Glomerular endothelial cell (primary cell): ENCODE results near the gene FAM162A. TPM values are rescaled to one million over a fixed set of nuclear protein-coding genes. Genes with fewer than 3 reads are reported as not detected.
"Not testable (repeated sequence)": the region's sequence is repeated elsewhere in the genome, so short reads cannot be mapped to it uniquely, and the experiment has no call there.

Experiments
- DNase-seq: peaks from one replicate; pipeline ENCODE4 v3.0.0-alpha.2; 2011; ENCODE audit warnings: low read depth, low spot score; ENCODE audit errors: extremely low read depth
- total RNA-seq: library from RNA; depleted of rRNA; stranded (reverse); fragments of >200 nt; gene quantifications from 2 replicates; pipeline ENCODE4 v1.2.3, GENCODE V29; 2015

The FAM162A gene
- total RNA-seq, 1 donor from 2014 or later: 13.7 TPM

DNA sequence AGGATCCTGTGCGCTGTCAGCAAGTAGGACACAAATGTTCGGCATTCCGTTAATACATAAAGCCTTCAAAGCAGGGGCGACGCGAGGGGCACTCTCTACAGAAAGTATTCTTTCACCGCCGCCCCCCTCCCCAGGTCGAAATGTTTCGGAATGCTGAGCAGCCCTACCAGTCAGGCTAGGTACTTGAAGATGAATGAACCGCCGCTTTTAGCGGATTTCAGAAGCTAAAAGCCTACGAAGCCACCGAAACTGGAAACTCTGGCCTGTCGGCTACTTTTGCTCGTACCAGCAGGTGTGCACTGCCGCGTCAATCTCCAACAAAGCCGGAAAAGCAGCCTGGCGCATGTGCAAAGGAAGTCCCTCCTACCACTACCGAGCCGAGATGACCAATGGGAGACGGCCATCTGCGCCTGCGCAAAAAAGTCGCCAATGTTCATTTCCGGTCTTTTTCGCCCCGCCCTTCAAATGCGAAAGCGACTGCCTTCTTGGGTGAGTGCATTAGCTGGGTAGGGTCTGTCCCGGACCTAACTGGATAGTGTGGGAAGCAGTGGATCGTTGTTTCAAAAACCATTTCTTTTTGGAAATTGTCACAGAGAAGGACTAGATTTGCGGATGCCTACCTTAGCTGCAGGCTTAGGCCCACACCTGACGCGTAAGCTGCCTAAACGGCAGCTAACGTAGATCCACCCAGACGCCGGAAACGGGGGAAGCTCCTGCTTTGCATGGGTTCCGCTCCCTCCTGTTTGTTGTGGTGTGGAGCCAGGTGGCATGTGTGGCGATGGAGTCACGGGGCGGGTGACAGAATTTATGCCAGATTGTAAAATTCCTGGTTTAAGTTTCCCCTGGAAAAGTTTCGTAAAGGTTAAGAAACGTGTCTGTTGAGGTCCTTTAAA, 32.0 kb downstream of the FAM162A start, which contains the start of gene WDR5B:
Gene WDR5B (minus strand): TSS at position 301 of the 893 bp plus-strand sequence. CDS start 534 bp downstream, outside the sequence.
- DNase-seq: peak; percentile 92

DNA sequence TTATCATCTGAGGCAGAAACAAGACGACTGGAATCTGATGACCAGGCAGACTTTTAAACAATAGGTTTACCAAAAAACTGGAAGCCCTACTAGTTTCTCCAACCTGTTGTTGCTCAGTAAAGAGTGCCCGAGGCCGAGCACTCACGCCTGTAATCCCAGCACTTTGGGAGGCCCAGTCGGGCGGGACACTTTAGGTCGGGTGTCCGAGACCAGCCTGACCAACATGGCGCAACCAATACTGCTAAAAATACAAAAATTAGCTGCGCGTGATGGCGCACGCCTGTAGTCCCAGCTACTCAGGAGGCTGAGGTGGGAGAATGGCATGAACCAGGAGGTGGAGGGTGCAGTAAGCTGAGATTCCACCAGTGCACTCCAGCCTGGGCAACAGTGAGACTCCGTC, 33.0 kb downstream of the FAM162A start:
- no peak for DNase-seq

DNA sequence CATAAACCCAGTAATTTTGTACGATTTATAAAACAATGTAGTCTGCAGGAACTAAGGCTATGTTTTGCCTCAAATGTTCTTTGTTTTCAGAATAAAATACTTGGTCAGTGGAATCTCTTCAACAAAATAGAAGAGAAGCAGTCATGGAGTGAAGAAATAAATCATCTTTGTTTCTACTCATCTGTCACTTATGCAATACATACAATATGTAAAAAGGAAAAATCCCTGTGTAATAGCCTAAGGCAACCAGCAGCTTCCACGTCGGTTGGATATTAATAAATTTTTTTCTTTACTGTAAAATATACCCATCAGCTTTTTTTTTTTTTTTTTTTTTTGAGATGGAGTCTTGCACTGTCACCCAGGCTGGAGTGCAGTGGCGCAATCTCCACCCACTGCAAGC, 37.1 kb downstream of the FAM162A start:
- DNase-seq: no peak

DNA sequence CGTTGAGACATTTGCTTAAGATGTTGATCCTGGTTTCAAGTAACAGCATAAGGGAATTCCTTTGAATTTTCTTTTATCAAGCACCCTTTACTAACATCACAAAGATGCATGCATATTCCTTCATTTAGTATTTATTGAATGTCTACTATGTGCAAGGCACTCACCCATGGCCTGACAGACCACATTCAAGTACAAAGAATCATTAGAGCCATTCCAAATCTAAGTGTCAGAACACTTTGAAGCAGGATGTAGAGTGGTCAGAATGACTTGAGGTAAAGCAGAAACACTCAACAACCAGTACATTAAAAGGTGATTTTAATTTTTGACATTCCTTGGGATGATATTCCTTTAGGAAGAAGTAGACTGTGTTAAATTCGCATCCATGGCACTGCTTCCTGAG, 37.9 kb downstream of the FAM162A start:
- no peak for DNase-seq

DNA sequence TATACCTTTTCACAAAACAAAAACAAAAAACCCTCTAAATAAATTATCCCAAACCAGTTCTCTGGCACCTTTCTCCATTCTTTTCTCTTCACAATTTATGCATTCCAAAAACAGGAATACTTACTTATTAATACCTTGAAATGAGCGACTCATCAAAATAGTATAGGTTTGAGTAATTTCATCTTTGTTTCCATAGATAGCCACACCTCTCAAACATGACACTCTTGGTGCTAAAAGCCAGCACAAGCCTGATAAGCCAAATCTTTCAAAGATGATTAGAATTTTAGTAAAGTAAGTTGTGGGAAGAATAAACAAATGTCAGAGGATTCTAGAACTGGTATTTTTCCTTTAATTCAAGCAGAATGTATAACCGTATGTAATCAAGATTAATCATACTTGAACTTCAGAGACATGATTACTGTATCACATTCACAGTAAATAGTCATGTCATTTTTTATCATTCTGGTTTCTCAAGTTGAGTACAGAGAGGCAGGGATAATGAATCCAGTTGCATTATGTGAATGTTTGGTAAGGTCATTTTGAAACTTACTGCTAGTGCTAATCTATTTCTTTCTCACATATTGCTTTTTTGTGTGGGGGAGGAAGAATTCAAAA, 44.0 kb downstream of the FAM162A start:
- DNase-seq: no peak

DNA sequence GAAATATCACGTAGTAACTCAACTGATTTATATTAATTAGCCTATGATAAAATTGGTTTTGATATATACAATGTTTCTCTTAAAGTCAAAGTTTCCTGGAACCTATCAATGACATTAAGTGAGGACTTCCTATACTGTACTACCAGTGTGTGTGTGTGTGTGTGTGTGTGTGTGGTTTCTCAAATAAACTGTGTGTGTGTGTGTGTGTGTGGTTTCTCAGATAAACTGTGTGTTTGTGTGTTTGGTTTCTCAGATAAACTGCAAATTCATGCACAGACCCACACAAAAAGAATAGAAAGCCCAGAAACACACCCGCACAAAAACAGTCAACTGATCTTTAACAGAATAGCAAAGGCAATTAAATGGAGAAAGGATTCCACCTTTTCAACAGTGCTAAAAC, 46.4 kb downstream of the FAM162A start:
- no peak for DNase-seq

DNA sequence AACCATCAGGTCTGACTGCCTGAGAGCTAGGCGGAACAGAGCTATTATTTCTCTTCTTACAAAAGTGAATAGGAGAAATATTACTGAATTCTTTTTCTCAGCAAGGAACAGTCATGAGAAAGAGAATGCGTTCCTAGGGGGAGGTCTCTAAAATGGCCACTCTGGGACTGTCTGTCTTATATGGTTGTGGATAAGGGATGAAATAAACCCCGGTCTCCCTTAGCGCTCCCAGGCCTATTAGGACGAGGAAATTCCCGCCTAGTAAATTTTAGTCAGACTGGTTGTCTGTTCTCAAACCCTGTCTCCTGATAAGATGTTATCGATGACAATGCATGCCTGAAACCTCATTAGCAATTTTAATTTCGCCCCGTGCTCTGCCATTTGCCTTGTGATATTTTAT, 52.0 kb downstream of the FAM162A start:
- no peak for DNase-seq

DNA sequence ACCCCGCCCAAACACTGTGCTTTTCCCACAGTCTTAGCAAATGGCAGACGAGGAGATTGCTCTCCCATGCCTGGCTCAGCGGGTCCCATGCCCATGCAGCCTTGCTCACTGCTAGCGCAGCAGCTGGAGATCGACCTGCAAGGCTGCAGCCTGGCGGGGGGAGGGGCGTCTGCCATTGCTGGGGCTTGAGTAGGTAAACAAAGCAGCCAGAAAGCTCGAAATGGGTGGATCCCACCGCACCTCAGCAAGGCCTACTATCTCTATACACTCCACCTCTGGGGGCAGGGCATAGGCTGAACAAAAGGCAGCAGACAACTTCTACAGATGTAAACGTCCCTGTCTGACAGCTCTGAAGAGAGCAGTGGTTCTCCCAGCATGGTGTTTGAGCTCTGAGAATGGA, 59.1 kb downstream of the FAM162A start:
- no peak for DNase-seq

DNA sequence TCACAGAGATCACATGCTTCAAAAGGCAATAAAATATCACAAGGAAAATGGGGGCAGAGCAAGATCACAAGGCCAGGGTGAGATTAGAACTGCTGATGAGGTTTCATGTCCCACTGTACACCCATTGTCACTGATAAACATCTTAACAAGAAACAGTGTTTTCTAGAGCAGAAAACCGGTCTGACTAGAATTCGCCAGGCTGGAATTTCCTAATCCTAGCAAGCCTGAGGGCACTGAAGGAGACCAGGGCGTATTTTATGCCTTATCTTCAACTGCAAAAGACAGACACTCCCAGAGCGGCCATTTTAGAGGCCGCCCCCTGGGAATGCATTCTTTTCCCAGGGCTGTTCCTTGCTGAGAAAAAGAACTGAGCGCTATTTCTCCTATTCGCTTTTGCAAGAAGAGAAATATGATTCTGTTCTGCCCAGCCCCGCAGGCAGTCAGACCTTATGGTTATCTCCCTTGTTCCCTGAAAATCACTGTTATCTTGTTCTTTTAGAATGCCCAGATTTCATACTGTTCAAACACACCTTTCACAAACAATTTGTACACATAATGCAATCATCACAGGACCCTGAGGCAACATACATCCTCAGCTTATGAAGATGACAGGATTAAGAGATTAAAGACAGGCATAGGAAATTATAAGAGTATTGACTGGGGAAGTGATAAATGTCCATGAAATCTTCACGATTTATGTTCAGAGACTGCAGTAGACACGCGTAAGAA, 59.9 kb downstream of the FAM162A start:
- DNase-seq: not testable (repeated sequence)

DNA sequence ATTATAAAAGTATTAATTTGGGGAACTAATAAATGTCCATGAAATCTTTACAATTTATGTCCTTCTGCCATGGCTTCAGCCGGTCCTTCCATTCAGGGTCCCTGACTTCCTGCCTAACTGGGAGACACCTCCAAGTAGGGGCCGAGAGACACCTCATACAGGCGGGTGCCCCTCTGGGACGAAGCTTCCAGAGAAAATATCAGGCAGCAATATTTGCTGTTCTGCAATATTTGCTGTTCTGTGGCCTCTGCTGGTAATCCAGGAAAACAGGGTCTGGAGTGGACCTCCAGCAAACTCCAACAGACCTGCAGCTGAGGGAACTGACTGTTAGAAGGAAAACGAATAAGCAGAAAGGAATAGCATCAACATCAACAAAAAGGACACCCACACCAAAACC, 60.5 kb downstream of the FAM162A start:
- DNase-seq: not testable (repeated sequence)

DNA sequence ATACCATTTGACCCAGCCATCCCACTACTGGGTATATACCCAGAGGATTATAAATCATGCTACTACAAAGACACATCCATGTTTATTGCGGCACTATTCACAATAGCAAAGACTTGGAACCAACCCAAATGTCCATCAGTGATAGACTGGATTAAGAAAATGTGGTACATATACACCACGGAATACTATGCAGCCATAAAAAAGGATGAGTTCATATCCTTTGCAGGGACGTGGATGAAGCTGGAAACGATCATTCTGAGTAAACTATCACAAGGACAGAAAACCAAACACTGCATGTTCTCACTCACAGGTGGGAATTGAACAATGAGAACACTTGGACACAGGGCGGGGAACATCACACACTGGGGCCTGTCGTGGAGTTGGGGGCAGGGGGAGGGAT, 64.2 kb downstream of the FAM162A start:
- DNase-seq: not testable (repeated sequence)

DNA sequence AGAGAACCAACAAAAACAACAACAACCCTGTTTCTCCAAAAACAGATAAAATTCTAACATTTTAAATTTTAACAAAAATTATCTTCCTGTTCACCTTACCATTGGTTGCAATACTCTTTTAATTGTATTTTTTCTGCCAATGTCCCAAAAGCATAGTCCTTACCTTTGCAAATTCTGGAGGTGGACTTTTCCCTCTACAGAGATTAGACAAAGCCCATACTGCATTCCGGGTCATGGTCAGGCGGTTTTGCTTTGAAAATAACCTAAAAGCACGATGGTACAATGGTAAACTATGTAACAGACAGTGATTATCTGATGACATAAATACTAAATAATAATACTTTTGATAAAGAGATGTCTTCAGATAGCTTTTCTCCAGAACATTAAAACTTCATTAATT, 67.4 kb downstream of the FAM162A start:
- no peak for DNase-seq

DNA sequence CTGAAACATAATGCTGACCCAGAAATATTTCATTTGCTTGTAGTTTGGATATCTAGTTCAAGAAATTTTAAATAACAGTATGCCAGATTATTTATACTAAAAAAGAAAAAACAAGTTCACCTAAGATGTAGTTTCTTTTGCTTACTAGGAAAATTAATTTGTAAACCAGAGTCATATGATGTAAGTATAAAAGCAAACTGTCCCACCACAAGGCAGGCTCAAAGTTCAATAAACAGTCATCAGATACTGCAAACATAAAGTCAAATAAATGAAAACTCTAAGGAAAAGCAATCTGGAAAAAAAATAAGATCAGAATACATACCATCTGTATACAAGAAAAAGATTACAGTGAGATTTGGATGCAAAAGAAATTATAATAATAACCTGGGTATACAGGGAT, 72.1 kb downstream of the FAM162A start:
- DNase-seq: no peak

DNA sequence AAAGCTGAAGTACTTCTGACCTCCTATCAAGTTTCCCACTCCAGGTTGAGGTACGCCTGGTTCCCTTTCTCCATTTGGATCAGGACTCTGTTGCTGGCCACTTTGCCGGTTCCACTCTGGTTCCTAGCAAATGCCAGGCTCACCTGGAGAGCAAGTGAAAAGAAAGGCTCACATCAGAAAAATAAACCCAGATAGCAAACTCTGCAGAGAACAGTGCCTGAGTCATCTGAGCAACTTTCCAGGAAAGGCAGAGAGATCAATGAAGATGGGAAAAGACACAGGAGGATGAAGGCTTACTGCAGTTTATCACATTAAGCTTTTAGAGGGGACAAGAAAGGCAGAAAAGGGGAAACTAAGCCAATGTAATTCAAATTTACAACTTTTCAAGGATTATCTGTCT, 73.7 kb downstream of the FAM162A start:
- DNase-seq: no peak

DNA sequence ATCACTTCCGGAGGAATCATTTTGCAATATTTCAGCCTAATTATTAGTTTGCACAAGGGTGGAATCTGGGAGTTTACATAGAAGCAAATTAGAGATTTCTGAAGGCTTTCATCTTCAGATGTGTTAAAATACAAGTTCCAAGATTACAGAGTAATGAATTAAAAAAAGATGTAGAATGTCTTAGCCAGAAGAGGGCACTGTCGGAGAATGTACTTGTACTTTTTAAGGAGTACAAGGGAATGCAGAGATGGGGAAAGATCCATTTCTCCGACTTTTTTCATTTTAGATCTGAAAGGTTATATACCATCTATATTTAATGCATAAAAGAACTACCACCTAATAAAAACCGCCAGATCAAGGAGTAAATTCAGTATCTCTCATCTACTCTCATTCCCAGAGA, 75.0 kb downstream of the FAM162A start:
- peak; percentile 18 for DNase-seq

DNA sequence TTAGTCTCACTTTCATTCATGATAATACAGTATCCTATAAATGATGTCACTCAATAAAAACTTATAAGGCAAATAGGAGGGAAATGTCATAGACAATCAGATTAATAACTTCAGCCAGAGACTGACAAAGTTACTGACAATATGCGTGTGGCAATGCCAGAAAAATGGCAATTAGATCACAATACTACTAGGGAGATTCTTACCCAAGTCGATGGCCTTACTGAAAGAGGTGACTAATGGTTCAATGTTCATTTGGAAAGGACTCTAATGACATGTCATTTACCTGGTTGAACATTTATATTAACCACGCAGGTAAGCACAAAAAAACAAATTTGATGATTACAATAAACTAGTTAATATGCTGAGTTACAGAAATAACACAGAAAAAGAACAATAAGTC, 77.8 kb downstream of the FAM162A start:
- no peak for DNase-seq

Other genes with a start within 250 kb of the FAM162A start
- gene CASR, start 200.5 kb upstream of the FAM162A start, total RNA-seq: not detected in 2 replicates
- gene CSTA, start 58.9 kb upstream of the FAM162A start, total RNA-seq: not detected in 2 replicates
- gene MIX23, start 951 bp upstream of the FAM162A start, total RNA-seq: 18.3 and 18.9 TPM in 2 replicates
- 3.5 and 3.9 TPM in 2 replicates for gene WDR5B, start 31.9 kb downstream of the FAM162A start, total RNA-seq
- 35.6 and 45.1 TPM in 2 replicates for gene KPNA1, start 130.8 kb downstream of the FAM162A start, total RNA-seq
- gene PARP9, start 180.1 kb downstream of the FAM162A start, total RNA-seq: 20.5 and 37.9 TPM in 2 replicates
- 43.0 and 48.7 TPM in 2 replicates for gene DTX3L, start 180.2 kb downstream of the FAM162A start, total RNA-seq
- gene PARP15, start 193.5 kb downstream of the FAM162A start, total RNA-seq: 1.1 and 4.3 TPM in 2 replicates